KMS-11 (cell line): ENCODE measurements around the gene PLEKHH2.

ENCODE experiments used
- H2AFZ ChIP-seq: fragments of 200-600 bp; sonication (generic); 2 replicates; pipeline ENCODE4 v1.6.1; 2016; ENCODE audit warnings: antibody characterized with exemption, mixed run types, low read depth
- H3K27ac ChIP-seq: fragments of 200-600 bp; sonication (generic); 2 replicates; pipeline ENCODE4 v1.6.1; 2016; ENCODE audit warnings: mild to moderate bottlenecking, mixed run types
- H3K27me3 ChIP-seq: fragments of 200-600 bp; sonication (generic); 2 replicates; pipeline ENCODE4 v1.6.1; 2017; ENCODE audit warnings: mild to moderate bottlenecking, low read depth, mixed run types, moderate library complexity; ENCODE audit not compliant: insufficient read depth
- H3K36me3 ChIP-seq: fragments of 200-600 bp; sonication (generic); 2 replicates; pipeline ENCODE4 v1.6.1; 2017; ENCODE audit warnings: mild to moderate bottlenecking, mixed run types; ENCODE audit not compliant: insufficient read depth
- H3K4me1 ChIP-seq: fragments of 200-600 bp; sonication (generic); 2 replicates; pipeline ENCODE4 v1.6.1; 2016; ENCODE audit warnings: mild to moderate bottlenecking, low read depth, mixed run types; ENCODE audit not compliant: poor library complexity, severe bottlenecking
- H3K4me2 ChIP-seq: fragments of 200-600 bp; sonication (generic); 2 replicates; pipeline ENCODE4 v1.7.0; 2016; ENCODE audit warnings: mild to moderate bottlenecking, mixed run types
- H3K4me3 ChIP-seq: fragments of 200-600 bp; sonication (generic); IDR thresholded peaks from 2 replicates; pipeline ENCODE4 v1.6.1; 2017; ENCODE audit warnings: low read depth, low read length, mixed read lengths; ENCODE audit not compliant: insufficient read depth
- H3K79me2 ChIP-seq: fragments of 200-600 bp; sonication (generic); 2 replicates; pipeline ENCODE4 v1.6.1; 2016; ENCODE audit warnings: low read depth, mixed run types; ENCODE audit not compliant: insufficient read depth
- H3K9ac ChIP-seq: fragments of 200-600 bp; sonication (generic); 2 replicates; pipeline ENCODE4 v1.6.1; 2016; ENCODE audit warnings: mild to moderate bottlenecking, mixed run types
- H4K20me1 ChIP-seq: fragments of 200-600 bp; sonication (generic); 2 replicates; pipeline ENCODE4 v1.6.1; 2016; ENCODE audit warnings: mild to moderate bottlenecking, mixed run types; ENCODE audit not compliant: insufficient read depth
- CTCF ChIP-seq: fragments of 200-600 bp; sonication (generic); conservative IDR thresholded peaks from 2 replicates; pipeline ENCODE4 v1.6.1; 2017; ENCODE audit warnings: low read depth, mild to moderate bottlenecking, antibody characterized with exemption, low read length, moderate library complexity, mixed read lengths

Gene PLEKHH2

GRCh38 chr2:43745457-43745856 is 108.4 kb downstream of the PLEKHH2 start:
- H3K36me3 ChIP-seq = no peaks in the 10 kb centered on the region
- H3K4me1 ChIP-seq = no peaks in the 10 kb centered on the region
- no peak overlapping the region for H2AFZ ChIP-seq
- H3K4me2 ChIP-seq = no peak overlapping the region
- no peaks in the 10 kb centered on the region for H3K27me3 ChIP-seq
- H4K20me1 ChIP-seq = no peaks in the 10 kb centered on the region
- H3K4me3 ChIP-seq = no peak overlapping the region
- H3K79me2 ChIP-seq = no peaks in the 10 kb centered on the region
- no peak overlapping the region for H3K27ac ChIP-seq
- TF ChIP-seq CTCF = no peak
- no peak overlapping the region for H3K9ac ChIP-seq

DNA sequence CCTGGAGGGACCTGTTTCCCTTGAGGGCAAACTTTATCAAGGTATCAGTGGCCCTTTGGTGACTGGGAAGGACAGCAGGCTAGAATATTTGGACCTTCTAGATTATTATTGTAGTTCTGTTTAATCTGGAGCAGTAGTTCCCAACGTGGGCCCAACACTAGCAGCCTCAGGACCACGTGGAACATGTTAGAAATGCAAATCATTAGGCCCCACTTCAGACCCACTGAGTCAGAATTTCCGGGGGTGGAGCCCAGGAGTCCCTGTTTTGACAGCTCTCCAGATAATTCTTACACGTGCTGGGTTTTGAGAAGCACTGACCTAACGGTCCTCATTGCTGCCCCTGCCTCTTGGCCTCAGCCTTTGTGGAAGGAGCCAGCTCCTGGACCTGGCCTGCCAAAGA is 111.3 kb downstream of the PLEKHH2 start:
- no peaks in the 10 kb centered on the region for H3K4me1 ChIP-seq
- no peak overlapping the region for H3K9ac ChIP-seq
- H3K4me2 ChIP-seq = no peak overlapping the region
- TF ChIP-seq CTCF = no peak
- no peaks in the 10 kb centered on the region for H3K36me3 ChIP-seq
- H2AFZ ChIP-seq = no peak overlapping the region
- no peak overlapping the region for H3K4me3 ChIP-seq
- H3K27me3 ChIP-seq = no peaks in the 10 kb centered on the region
- H4K20me1 ChIP-seq = no peaks in the 10 kb centered on the region
- H3K27ac ChIP-seq = no peak overlapping the region
- no peaks in the 10 kb centered on the region for H3K79me2 ChIP-seq

DNA sequence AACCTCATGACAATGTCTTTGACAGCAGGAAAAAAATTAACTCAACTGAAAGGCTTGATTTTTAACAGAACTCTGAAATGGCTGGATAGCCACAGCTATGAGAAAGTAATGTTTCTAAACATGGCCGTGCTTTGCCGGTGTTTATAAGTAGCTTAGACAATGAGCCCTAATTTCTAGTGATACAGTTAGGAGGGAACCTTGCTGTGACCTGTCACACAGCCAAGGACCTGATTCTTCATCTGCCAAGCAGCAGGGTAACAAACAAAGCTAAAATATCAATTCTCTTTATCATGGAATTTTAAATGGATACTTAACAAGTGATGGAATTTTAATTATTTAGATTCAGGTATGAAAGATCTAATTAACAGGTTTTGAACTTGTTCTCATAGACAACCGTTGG is 112.5 kb downstream of the PLEKHH2 start:
- Histone ChIP-seq H4K20me1 (no peaks in the 10 kb centered on the region), H3K4me2 (no peak overlapping the region), H3K27me3 (no peaks in the 10 kb centered on the region), H3K27ac (no peak overlapping the region), H3K9ac (no peak overlapping the region), H3K36me3 (no peaks in the 10 kb centered on the region), H2AFZ (no peak overlapping the region), H3K4me1 (no peaks in the 10 kb centered on the region), H3K79me2 (no peaks in the 10 kb centered on the region), H3K4me3 (no peak overlapping the region)
- no peak for TF ChIP-seq CTCF

DNA sequence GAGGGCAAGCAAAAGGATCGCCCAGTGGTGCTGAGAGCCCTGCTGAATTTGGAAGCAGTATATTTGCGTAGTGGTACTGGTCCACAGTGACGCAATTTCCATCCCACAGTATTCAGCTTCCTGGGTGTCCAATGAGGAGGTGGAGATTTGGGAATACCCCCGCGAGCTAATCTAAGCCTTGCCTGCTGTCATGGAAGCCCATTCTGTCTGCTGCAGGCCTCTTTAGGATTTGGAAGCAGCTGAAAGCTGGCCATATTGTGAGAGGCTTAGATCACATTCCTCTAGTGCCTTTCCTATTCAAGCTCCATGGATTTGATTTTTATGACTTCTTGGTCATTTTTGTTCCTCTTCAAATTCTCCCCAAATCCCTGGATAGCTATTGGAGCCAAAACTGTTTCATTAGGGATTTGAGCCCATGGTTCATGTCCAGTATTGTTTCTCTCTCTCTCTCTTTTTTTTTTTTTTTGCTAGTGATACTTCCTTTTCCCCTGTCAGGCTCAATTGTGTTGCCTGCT is 114.5 kb downstream of the PLEKHH2 start:
- Histone ChIP-seq H3K27me3 (no peaks in the 10 kb centered on the region), H3K4me1 (no peaks in the 10 kb centered on the region), H3K79me2 (no peaks in the 10 kb centered on the region), H2AFZ (no peak overlapping the region), H3K27ac (no peak overlapping the region), H3K4me2 (no peak overlapping the region), H3K36me3 (no peaks in the 10 kb centered on the region), H3K9ac (no peak overlapping the region), H3K4me3 (no peak overlapping the region), H4K20me1 (no peaks in the 10 kb centered on the region)
- TF ChIP-seq CTCF = no peak
